Dermis microvascular lymphatic vessel endothelial cell (primary cell): ENCODE data around the gene TSPY3. TPM values are rescaled to one million over a fixed set of nuclear protein-coding genes. Genes with fewer than 3 reads are reported as not detected.
"Not testable (repeated sequence)": the region's sequence is repeated elsewhere in the genome, so short reads cannot be mapped to it uniquely, and the experiment has no call there.

ENCODE experiments used
- DNase-seq, 2 donors: peaks; one replicate each; pipeline versions ENCODE4 v3.0.0 to v3.0.0-alpha.2; 2010; ENCODE audit warnings: low read depth in 2 of 2
- total RNA-seq: library from RNA; depleted of rRNA; stranded (reverse); fragments of >200 nt; gene quantifications from 2 replicates; pipeline ENCODE4 v1.2.1, GENCODE V29; 2014

TSPY3 gene
- total RNA-seq, result not detected in 2 replicates

GRCh38 chrY:9398121-9398520 lies at the start of gene TSPY3:
Gene TSPY3, plus strand, starts transcription at chrY:9398421. Its CDS starts 46 bp downstream, at chrY:9398467.
- DNase-seq, result not testable (repeated sequence)

- not testable (repeated sequence) for DNase-seq
Measured at GRCh38 chrY:9357497-9357896, 40.7 kb upstream of the TSPY3 start, which contains the start of gene TSPY8. Gene TSPY8, plus strand, starts transcription at chrY:9357797. Its CDS starts 46 bp downstream, at chrY:9357843.

- DNase-seq, result not testable (repeated sequence)
Measured at GRCh38 chrY:9396527-9396926, 1.7 kb upstream of the TSPY3 start.

Other genes starting within 250 kb of the TSPY3 start
- not detected in 2 replicates for gene TSPY4, start 61.0 kb upstream of the TSPY3 start, total RNA-seq
- gene TSPY8, start 40.6 kb upstream of the TSPY3 start, total RNA-seq, result not detected in 2 replicates
- not detected in 2 replicates for gene TSPY1, start 68.5 kb downstream of the TSPY3 start, total RNA-seq
- gene TSPY9, start 88.8 kb downstream of the TSPY3 start, total RNA-seq, result not detected in 2 replicates
- not detected in 2 replicates for gene TSPY10, start 129.5 kb downstream of the TSPY3 start, total RNA-seq